Panc1 (cell line): ENCODE results near the gene CCL2.

Source experiments
- CTCF ChIP-seq: fragments of 450-650 bp; IDR thresholded peaks from 2 replicates; pipeline ENCODE4 v1.5.1; 2017; ENCODE audit warnings: mild to moderate bottlenecking
- POLR2AphosphoS5 ChIP-seq: IDR thresholded peaks from 2 replicates; pipeline ENCODE4 v1.6.1; 2012; ENCODE audit warnings: mild to moderate bottlenecking, low read depth, low read length, moderate library complexity
- TCF7L2 ChIP-seq: IDR thresholded peaks from 2 replicates; pipeline ENCODE4 v1.6.1; 2011; ENCODE audit warnings: mild to moderate bottlenecking, low read depth, low read length, inconsistent platforms

GRCh38 chr17:34205401-34205800 is 49.7 kb upstream of the CCL2 start:
- TF ChIP-seq POLR2AphosphoS5 (no peak), CTCF (no peak), TCF7L2 (no peak)
